Eye (tissue), 1 donor: ENCODE measurements around the gene IRX5.

Experiments
- DNase-seq: peaks from one replicate; pipeline ENCODE4 v3.0.0-alpha.2; 2015

Gene IRX5

DNA sequence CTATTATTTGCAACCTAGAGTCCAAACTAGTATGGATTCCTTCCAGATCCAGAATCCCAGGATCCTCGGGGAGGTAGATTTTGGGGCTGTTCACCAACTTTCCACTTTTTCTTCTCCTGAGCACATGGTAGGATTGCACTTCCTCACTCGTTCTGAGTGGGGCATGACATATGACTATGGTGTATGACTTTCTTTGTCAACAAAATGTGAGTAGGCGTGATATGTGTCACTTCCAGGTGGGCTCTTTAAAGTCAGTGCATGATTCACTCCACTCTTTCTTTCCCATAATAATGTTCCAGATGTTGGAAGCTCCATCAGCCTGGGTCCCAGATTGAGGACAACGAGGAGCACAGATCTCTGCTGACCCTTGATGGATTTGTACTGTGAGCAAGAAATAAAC, 21.5 kb downstream of the IRX5 start:
- no peak for DNase-seq

DNA sequence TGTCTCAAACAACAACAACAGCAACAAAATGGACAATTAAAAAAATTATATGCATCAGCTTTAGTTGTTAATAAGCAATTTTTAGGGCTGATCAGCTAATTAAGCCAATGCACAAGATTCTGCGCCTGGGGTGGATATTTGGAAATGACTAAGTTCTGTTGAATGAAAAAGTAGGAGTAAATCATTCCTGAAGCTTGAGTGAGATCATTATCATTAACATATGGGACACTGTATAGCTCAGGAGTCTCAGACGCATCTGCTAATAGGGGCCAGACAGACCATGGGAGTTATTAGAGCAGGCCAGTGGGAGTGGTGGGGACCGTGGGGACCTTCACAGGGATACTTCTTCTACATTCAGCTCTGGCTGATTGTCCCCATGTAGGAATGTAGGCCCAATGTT, 22.8 kb downstream of the IRX5 start:
- DNase-seq = no peak

DNA sequence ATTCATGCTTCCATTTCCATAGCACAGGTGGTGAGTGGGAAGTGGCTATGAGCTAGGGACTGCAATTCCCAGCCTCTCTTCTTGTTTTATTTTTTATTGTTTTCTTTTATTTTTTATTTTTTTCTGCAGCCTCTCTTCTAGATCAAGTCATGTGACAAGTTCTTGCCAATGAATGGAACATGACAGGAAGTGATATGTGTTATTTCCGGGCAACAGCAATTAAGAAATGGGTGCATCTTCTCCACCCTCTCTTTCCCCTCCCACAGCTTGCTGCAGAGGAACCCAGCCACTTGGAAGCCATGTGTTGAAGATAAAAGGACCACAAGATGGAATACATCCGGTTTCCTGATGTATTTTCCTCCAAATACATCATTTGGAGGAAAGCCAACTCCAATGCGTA, 23.6 kb downstream of the IRX5 start:
- no peak for DNase-seq

GRCh38 chr16:54955757-54956156, 25.1 kb downstream of the IRX5 start:
- DNase-seq = no peak

DNA sequence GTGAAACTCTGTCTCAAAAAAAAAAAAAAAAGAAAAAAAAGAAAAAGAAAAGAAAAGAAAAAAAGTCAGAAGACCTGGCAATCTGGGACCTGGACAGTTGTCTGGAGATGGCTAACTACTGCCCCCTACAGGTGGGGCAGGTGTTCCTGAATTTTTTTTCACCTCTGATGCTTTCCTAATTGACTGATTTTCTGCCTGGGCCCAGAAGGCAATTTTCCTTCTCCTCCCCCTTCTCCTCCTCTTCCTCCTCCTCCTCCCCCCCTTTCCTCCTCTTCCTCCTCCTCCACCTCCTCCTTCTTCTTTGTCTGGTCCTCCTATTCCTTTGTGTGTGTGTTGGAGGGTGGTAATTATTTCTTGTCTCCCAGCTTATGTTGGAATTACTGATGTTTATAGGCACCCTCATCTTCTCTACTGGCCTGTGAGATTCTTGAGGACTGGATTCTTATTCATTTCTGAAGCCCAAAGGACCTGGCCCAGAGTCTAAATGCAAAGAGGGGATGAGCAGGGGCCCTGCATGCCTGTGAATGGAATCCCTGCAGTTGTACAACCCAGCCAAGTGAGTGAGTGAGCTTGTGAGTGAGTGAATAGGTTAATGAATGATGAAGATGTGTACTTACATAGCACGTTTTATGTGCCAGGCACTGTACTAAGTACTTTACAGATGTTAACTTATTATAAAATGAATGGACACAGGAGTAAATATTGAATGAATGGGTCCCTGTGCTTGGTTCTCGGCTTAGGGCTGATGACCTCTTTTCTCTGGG, 26.9 kb downstream of the IRX5 start:
- DNase-seq = no peak

DNA sequence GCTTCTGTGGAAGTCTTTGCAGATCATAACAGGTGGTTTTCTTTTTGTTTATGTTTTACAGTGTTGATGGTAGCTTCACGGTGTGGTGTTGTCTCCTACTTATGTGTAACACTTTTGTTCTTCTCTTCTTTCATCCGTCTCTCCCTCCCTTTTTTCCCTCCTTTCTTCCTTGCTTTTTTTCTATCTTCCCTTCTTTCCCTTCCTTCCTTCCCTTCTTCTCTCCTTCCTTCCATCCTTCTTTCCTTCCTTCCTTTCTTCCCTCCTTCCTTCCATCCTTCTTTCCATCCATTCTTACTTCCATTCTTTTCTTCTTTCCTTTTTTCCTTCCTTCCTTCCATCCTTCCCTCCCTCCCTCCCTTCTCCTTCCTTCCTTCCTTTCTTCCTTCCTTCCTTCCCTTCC, 31.4 kb downstream of the IRX5 start:
- no peak for DNase-seq

- DNase-seq = no peak
Observed at GRCh38 chr16:54964239-54964638, 33.6 kb downstream of the IRX5 start.

- DNase-seq = no peak
Observed at GRCh38 chr16:54965464-54965863, 34.8 kb downstream of the IRX5 start.

GRCh38 chr16:54968011-54968410, 37.3 kb downstream of the IRX5 start:
- no peak for DNase-seq

GRCh38 chr16:54968784-54969183, 38.1 kb downstream of the IRX5 start:
- no peak for DNase-seq

GRCh38 chr16:54970016-54970415, 39.4 kb downstream of the IRX5 start:
- no peak for DNase-seq

- no peak for DNase-seq
Observed at GRCh38 chr16:54974367-54974766, 43.7 kb downstream of the IRX5 start.

DNA sequence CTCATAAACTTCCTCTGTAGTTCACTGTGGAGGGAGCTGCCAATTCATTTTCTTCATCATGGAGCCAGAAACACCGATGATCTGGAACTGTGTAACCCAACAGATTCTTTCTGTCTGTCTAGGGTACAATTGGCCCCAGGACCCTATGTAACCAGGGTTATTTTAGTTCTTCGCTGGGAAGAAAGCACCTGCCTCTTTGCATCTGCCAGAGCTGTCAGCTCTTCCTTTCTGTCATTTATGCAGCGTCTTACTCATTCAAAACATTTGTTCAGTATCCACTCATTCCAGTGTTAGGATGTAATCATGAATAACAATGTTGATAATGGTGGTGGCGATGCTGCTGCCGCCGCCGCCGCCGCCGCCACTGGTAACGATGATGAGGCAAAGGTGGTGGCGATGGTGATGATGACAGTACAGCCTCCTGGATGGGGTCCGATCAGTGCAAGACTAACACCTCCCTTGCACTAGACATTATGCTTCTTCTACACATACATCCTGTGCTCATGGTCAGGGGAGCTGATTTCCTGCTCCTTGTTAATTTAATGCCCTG, 46.1 kb downstream of the IRX5 start:
- DNase-seq = no peak

DNA sequence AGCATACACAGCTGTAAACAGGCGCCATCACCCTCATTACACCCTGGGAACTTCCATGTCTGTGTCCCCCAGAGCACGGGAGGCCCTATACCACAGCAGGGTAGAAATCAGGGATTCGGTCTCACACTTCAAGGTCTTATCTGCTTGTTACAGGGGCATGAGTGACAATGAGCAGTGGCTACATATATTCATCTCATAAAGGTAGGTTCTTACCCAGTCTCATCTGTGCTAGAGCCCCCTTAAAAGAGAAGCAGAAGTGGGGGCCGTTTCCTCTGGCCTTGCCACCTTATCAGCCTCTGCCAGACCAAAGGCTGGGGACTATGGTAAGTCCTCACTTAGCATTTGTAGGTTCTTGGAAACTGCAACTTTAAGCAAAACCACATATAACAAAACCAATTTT, 46.5 kb downstream of the IRX5 start:
- no peak for DNase-seq

- DNase-seq = no peak
Observed at GRCh38 chr16:54980821-54981220, 50.2 kb downstream of the IRX5 start.
